DOHH2 (cell line): Measurements from ENCODE around the gene ALDH3A2.

Experiments
- H3F3A ChIP-seq: fragments of 200-600 bp; sonication (generic), shearing (Covaris generic); 2 replicates; pipeline ENCODE4 v1.6.0; 2016; ENCODE audit warnings: antibody characterized with exemption, mild to moderate bottlenecking; ENCODE audit not compliant: control insufficient read depth, insufficient read depth
- H3K27ac ChIP-seq: fragments of 200-600 bp; sonication (generic); 2 replicates; pipeline ENCODE4 v1.5.1; 2014; ENCODE audit warnings: low read depth, mild to moderate bottlenecking, low read length, moderate library complexity
- H3K27me3 ChIP-seq: fragments of 200-600 bp; sonication (generic); 2 replicates; pipeline ENCODE4 v1.6.1; 2014; ENCODE audit warnings: mild to moderate bottlenecking, low read length, mixed read lengths; ENCODE audit not compliant: control insufficient read depth
- H3K36me3 ChIP-seq: fragments of 200-600 bp; sonication (generic); 2 replicates; pipeline ENCODE4 v1.6.1; 2014; ENCODE audit warnings: mild to moderate bottlenecking, low read length, moderate library complexity, mixed read lengths; ENCODE audit not compliant: control insufficient read depth
- H3K4me1 ChIP-seq: fragments of 200-600 bp; sonication (generic); 2 replicates; pipeline ENCODE4 v1.6.1; 2014; ENCODE audit warnings: mild to moderate bottlenecking, low read length, mixed read lengths; ENCODE audit not compliant: control insufficient read depth
- H3K4me2 ChIP-seq: fragments of 200-600 bp; sonication (generic); 2 replicates; pipeline ENCODE4 v1.6.0; 2014; ENCODE audit warnings: mild to moderate bottlenecking, low read length, moderate library complexity
- H3K4me3 ChIP-seq: fragments of 200-600 bp; sonication (generic); 2 replicates; pipeline ENCODE4 v1.5.1; 2014; ENCODE audit warnings: mild to moderate bottlenecking, low read length, mixed read lengths
- H3K79me2 ChIP-seq: fragments of 200-600 bp; sonication (generic); 2 replicates; pipeline ENCODE4 v1.6.1; 2014; ENCODE audit warnings: mild to moderate bottlenecking, low read length, mixed read lengths; ENCODE audit not compliant: control insufficient read depth
- H3K9me2 ChIP-seq: fragments of 200-600 bp; sonication (generic); replicated peaks from 2 replicates; pipeline ENCODE4 v1.6.1; 2014; ENCODE audit warnings: mild to moderate bottlenecking, low read length, mixed read lengths; ENCODE audit not compliant: control insufficient read depth
- H3K9me3 ChIP-seq: fragments of 200-600 bp; sonication (generic); 2 replicates; pipeline ENCODE4 v1.6.1; 2014; ENCODE audit warnings: antibody characterized with exemption, low read length, mixed read lengths; ENCODE audit not compliant: control insufficient read depth, insufficient read depth
- H4K20me1 ChIP-seq: fragments of 200-600 bp; sonication (generic); 2 replicates; pipeline ENCODE4 v1.6.0; 2014; ENCODE audit warnings: low read depth, mild to moderate bottlenecking, antibody characterized with exemption, low read length, moderate library complexity; ENCODE audit not compliant: control insufficient read depth, insufficient read depth
- EZH2phosphoT487 ChIP-seq: fragments of 200-600 bp; sonication (generic); IDR thresholded peaks from 2 replicates; pipeline ENCODE4 v1.6.1; 2017; ENCODE audit warnings: borderline replicate concordance, mild to moderate bottlenecking, antibody characterized with exemption, low read length, moderate library complexity, mixed read lengths
- TF ChIP-seq, protein P1 (sequence below): fragments of 200-600 bp; sonication (generic); IDR thresholded peaks from one replicate; pipeline ENCODE4 v1.5.1; 2014; ENCODE audit warnings: antibody characterized with exemption, mild to moderate bottlenecking, low read depth, low read length; ENCODE audit not compliant: poor library complexity, severe bottlenecking

Gene ALDH3A2

DNA sequence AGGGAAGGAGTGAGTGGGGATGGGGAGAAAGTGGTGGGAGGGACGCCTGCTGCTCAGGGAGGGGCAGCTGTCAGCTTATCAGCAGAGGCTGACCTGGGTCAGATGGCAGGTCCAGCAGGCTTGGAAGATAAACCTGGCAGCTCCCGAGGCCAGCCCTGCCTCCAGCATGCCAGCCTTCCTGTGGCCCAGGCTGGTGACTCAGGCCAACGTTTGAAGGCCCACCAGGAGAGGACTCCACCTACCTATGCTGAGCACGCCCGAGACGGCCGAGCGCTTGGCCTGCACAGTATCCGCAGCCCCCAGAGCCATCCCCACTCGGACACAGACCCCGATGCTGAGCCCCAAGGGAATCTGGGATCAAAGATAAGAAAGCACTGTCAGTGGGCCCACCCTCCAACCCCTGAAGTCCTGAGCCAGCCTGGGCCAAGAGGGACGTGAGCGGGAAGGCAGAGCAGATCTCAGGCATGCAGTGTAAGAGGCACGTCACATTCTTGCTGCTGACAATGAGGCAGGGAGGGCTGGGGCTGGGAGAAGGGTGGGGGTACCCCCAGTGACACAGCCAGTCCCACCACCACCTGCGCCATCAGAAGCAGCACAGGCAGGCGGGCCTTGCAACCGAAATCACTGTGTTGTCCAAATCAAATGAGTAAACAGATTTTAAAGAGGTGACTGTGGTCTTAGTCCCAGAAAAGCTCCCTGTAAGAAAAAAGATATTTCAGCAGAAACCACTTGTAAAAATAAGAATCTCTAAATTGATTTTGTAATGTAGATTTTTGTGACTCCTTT, 55.5 kb downstream of the ALDH3A2 start:
- H3F3A ChIP-seq: no peaks in the 10 kb centered on the region

DNA sequence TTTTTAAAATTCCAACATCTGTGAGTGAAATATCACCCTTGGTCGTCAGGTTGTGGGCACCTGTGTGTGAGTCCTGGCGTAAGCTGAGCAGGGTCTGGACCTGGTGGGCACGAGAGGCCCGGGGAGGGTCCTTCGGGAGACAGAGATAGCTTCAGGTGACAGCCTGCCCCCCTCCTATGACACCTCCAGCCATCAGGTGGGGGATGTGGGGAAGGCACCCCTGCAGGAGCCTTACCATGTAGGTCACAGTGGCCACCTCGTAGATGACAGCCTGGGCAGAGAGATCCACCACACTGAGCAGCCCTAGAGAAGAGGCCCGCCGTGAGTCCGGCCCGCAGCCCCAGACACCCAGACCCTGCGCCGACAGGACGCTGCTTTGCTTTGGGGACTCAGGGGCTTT, 56.6 kb downstream of the ALDH3A2 start:
- no peaks in the 10 kb centered on the region for H3K9me3 ChIP-seq
- no peak overlapping the region for H3K4me3 ChIP-seq
- no peak overlapping the region for H3K4me2 ChIP-seq
- no peaks in the 10 kb centered on the region for H3F3A ChIP-seq
- H3K27me3 ChIP-seq: no peaks in the 10 kb centered on the region
- H3K4me1 ChIP-seq: no peaks in the 10 kb centered on the region
- no peak for TF ChIP-seq EZH2phosphoT487
- TF ChIP-seq, protein P1, sequence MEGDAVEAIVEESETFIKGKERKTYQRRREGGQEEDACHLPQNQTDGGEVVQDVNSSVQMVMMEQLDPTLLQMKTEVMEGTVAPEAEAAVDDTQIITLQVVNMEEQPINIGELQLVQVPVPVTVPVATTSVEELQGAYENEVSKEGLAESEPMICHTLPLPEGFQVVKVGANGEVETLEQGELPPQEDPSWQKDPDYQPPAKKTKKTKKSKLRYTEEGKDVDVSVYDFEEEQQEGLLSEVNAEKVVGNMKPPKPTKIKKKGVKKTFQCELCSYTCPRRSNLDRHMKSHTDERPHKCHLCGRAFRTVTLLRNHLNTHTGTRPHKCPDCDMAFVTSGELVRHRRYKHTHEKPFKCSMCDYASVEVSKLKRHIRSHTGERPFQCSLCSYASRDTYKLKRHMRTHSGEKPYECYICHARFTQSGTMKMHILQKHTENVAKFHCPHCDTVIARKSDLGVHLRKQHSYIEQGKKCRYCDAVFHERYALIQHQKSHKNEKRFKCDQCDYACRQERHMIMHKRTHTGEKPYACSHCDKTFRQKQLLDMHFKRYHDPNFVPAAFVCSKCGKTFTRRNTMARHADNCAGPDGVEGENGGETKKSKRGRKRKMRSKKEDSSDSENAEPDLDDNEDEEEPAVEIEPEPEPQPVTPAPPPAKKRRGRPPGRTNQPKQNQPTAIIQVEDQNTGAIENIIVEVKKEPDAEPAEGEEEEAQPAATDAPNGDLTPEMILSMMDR: no peak
- H3K9me2 ChIP-seq: no peaks in the 10 kb centered on the region
- no peaks in the 10 kb centered on the region for H4K20me1 ChIP-seq
- H3K36me3 ChIP-seq: no peaks in the 10 kb centered on the region
- no peak overlapping the region for H3K27ac ChIP-seq
- no peaks in the 10 kb centered on the region for H3K79me2 ChIP-seq

More for the DNA sequence above, 55.5 kb downstream of the ALDH3A2 start:
- no peaks in the 10 kb centered on the region for H3K9me2 ChIP-seq
- no peaks in the 10 kb centered on the region for H3K4me1 ChIP-seq
- no peak overlapping the region for H3K4me2 ChIP-seq
- H4K20me1 ChIP-seq: no peaks in the 10 kb centered on the region
- H3K27ac ChIP-seq: no peak overlapping the region
- TF ChIP-seq EZH2phosphoT487: no peak
- TF ChIP-seq, protein P1: no peak
- H3K36me3 ChIP-seq: no peaks in the 10 kb centered on the region
- H3K9me3 ChIP-seq: no peaks in the 10 kb centered on the region
- H3K27me3 ChIP-seq: no peaks in the 10 kb centered on the region
- H3K4me3 ChIP-seq: no peak overlapping the region
- no peaks in the 10 kb centered on the region for H3K79me2 ChIP-seq

DNA sequence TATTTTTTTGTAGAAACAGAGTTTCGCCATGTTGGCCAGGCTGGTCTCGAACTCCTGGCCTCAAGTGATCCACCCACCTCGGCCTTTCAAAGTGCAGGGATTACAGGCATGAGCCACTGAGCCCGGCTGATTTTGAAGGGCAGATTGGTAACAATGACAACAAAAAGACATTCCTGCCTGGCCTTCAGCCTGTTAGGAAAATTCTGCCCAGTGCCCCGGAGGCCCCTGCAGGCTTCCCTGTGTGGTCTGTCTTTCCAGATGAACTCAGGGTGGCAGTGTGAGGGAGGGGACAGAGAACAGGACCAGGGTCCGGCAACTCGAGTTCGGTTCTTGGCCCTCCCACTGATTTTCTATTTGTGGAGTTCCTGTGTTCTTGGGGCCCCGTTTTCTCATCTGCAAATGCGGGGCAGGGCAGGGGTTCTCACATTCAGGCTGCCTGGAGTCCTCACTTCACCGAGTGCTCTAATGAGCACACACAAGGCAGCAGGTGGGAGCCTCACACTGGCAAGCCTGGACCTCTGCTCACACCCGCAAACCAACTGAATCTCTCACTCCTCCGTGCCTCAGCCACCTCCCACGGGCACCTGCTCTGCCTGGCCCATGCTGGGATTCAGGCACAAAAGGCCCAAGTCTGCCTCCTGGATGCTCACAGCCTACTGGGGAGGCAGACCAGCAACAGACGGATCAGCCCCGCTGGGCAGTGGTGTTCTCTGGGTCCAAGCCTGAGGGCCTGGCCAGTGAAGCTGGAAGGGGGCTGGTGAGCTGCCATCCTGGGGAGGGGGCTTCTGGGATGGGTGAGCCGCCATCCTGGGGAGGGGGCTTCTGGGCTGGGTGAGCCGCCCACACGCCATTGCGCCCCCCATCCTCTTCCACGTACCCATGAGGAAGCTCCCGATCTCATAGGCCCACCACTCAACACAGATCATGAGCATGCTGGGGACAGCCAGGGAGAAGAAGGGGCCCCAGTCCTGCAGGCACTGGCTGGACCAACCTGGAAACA, 57.5 kb downstream of the ALDH3A2 start:
- Histone ChIP-seq H3K36me3 (no peaks in the 10 kb centered on the region), H3K4me3 (no peak overlapping the region), H3K27me3 (no peaks in the 10 kb centered on the region), H3K9me2 (no peaks in the 10 kb centered on the region), H4K20me1 (no peaks in the 10 kb centered on the region), H3K9me3 (no peaks in the 10 kb centered on the region), H3K79me2 (no peaks in the 10 kb centered on the region), H3K4me1 (no peaks in the 10 kb centered on the region), H3F3A (no peaks in the 10 kb centered on the region), H3K27ac (no peak overlapping the region), H3K4me2 (no peak overlapping the region)
- TF ChIP-seq EZH2phosphoT487: no peak
- TF ChIP-seq, protein P1: no peak
